GM21526 (cell line): Measurements from ENCODE around the gene SSX7.
"Not testable (repeated sequence)": the region's sequence is repeated elsewhere in the genome, so short reads cannot be mapped to it uniquely, and the experiment has no call there.

Source experiments
- ATAC-seq: cut with Tn5 transposase; IDR thresholded peaks from one replicate; pipeline ENCODE4 v1.9.1; 2021; ENCODE audit warnings: moderate library complexity; ENCODE audit not compliant: unreplicated experiment, low FRiP score

Gene SSX7, protein sequence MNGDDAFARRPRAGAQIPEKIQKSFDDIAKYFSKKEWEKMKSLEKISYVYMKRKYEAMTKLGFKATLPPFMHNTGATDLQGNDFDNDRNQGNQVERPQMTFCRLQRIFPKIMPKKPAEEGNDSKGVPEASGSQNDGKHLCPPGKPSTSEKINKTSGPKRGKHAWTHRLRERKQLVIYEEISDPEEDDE

DNA sequence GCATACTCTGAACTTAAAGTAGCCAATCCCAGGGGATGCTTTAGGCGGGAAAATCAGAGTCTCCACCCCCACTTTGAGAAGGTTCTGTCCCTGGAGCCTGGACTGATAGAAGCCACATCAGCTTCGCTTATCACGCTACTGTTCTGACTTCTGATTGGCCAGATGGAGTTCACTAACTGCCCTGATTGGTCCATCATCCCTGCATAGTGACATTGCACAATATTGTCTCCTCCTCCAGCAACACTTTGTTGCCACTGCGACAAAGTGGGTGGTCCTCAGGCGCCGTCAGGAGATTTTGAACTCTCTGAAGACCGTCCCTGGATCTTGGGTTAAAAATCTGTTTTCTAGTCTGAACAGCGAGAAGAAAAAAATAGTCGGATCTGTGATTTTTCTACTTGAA is at the start of gene SSX7:
SSX7 (minus strand) TSS at position 101 of the 400 bp plus-strand sequence. CDS start 1,428 bp downstream, outside the sequence.
- not testable (repeated sequence) for ATAC-seq

DNA sequence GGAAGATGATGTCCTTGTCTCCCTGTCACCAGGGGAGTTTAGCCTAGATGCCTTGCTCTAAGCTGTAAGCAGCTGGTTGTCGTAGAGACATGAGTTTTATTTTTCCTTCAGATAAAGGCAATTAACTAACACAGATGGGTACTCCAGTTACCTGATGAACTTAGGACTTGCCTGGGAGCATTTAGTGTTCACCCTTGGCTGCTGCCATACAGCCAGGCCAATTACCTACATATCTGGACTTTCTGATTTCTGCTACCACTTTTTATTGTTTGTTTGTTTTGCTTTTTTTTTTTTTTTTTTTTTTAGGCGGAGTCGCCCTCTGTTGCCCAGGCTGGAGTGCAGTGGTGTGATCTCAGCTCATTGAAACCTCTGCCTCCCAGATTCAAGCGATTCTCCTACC is 37.3 kb upstream of the SSX7 start:
- not testable (repeated sequence) for ATAC-seq

DNA sequence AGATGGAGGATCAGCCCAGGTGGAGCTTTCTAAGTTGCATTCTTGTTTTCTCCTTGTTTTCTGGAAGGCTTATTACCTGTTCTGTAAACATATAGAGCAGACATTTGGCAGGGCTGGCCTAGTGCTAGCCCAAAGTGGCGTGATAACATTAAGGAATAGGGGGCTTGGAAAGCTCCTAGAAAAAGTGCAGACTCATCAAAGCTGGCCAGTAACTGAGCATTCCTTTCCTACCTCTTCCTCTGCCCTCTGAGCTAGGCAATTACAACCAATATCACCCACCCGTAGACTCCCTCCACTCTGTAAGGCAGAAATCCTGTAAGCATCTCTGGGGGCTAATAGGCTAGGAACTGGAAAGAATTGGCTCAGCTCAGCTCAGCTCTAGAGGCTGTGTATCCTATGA is 7.5 kb upstream of the SSX7 start:
- not testable (repeated sequence) for ATAC-seq

DNA sequence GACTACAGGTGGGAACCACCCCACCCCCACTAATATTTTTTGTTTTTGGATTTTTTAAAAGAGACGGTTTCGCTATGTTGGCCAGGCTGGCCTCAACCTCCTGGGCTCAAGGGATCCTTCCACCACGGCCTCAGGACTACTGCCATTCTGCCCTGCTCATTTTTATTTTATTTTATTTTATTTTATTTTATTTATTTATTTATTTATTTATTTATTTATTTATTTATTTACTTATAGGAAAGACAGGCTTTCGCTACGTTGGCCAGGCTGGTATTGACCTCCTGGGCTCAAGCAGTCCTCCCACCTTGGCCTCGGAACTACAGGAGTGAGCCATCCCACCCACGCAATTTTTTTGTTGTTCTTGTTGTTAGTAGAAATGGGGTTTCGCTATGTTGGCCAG is 775 bp upstream of the SSX7 start:
- ATAC-seq = not testable (repeated sequence)

DNA sequence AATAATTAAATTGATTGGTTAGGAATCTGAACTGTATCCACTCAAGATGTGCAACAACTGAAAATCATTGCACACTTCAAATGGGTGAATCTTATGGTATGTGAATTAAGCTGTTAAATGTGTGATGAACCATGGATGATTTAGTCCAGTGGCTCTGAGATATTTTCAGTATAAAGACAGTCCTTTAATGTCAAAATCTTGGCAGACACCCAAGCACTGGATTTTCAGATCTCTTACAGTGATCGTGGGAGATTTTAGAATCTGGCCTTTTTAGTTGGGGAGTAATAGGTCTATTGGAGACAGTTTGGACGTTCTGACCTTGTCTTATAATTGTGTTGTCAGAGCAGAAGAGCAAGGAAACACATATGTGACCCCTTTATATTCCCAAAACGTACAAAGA is 4.0 kb downstream of the SSX7 start:
- not testable (repeated sequence) for ATAC-seq

DNA sequence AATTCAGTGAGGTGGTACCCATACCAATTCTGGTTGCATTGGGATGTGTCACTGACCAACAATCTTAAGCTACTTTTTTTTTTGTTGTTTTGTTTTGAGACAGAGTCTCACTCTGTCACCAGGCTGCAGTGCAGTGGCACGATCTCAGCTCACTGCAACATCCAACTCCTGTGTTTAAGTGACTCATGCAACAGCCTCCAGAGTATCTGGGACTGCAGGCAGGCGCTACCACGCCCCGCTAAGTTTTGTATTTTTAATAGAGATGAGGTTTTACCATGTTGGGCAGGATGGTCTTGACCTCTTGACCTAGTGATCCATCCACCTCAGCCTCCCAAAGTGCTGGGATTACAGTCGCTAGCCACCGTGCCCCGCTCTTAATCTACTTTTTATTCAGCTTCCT is 5.7 kb downstream of the SSX7 start:
- ATAC-seq = not testable (repeated sequence)

DNA sequence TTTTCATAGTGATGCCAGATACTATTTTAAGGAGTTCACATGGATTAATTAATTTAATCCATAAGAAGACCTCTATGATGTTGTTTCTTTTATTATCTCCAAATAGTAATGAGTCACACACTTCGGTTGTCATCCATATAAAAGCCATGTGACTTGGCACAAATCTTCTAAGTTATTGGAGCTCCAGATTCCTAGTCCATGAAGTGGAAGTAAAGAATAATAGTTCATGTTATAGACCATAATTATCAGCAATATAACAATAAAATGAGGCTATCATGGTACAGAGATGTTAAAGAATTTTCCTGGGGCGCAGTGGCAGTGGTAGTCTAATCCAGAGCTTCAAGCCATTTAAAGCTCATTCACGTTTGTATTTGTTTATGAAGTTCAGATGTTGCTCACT is 26.2 kb downstream of the SSX7 start:
- not testable (repeated sequence) for ATAC-seq

DNA sequence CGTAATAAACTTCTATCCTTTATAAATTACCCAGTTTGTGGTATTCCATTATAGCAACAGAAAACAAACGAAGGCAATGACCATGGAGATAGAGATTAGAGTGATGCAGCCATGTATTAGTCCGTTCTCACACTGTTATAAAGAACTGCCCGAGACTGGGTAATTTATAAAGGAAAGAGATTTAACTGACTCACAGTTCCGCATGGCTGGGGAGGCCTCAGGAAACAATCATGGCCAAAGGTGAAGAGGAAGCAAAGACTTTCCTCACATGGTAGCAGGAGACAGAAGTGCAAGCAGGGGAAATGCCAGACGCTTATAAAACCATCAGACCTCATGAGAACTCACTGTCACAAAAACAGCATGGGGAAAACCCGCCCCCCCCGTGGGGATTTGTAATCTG is 34.0 kb downstream of the SSX7 start:
- not testable (repeated sequence) for ATAC-seq

DNA sequence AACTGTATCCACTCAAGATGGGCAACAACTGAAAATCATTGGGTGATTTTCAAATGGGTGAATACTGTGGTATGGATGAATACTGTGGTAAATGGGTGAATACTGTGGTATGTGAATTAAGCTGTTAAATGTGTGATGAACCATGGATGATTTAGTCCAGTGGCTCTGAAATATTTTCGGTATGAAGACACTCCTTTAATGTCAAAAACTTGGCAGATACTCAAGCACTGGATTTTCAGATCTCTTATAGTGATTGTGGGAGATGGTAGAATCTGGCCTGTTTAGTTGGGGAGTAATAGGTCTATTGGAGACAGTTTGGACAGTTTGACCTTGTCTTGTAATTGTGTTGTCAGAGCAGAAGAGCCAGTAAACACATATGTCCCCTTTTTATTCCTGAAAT is 45.7 kb downstream of the SSX7 start:
- ATAC-seq = no peak

DNA sequence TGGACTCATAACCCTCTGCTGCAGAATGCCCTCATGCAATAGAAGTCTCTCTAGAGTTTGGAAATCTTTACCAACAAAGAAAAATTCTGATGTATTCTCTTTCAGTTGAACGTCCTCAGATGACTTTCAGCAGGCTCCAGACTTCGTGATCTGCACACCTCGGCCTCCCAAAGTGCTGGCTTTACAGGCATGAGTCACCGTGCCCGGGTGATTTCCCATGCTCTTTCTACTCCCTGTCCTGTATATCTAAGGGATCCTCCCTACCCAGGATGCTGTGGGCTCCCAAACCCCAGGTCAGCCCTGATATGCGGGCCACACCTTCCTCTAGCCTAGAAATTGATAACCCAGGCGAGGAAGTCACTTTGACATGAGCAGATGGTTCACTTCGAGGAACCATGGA is 51.5 kb downstream of the SSX7 start:
- not testable (repeated sequence) for ATAC-seq

DNA sequence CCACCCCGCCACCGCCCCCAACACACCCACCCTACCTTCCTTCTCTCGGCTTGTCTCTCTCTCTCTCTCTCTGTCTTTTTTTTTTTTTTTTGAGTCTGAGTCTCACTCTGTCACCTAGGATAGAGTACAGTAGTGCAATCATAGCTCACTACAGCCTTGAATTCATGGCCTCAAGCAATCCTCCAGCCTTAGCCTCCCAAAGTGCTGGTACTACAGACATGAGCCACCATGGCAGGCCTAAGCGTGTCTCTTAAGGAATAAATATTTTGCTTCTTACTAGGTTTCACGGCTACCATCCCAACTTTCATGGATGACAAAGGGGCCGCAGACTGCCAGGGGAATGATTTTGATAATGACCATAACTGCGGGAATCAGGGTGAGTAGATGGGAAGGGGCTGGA is 55.8 kb downstream of the SSX7 start:
- ATAC-seq = no peak

DNA sequence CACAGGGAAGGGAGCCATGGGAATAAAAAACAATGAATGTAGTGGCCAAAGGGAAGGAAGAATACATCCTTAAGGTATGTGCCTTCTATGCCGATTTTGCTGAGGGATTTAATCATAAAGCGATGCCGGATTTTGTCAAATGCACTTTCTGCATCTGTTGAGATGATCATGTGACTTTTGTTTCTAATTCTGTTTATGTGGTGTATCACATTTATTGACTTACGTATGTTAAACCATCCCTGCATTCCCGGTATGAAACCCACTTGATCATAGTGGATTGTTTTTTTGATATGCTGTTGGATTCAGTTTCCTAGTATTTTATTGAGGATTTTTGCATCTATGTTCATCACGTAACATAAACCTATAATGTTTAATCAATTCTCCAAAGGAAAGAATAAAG is 60.0 kb downstream of the SSX7 start:
- no peak for ATAC-seq
